HepG2 (cell line): ENCODE data around the gene CYB5B. TPM values are rescaled to one million over a fixed set of nuclear protein-coding genes. Genes with fewer than 3 reads are reported as not detected.
A peak's percentile ranks its signal among the peaks of the same experiment; 100 is the strongest.

Source experiments
- DPF2 ChIP-seq: sonication (generic); formaldehyde crosslinking; IDR thresholded peaks from 2 replicates; pipeline ENCODE4 v1.4.0; 2020; ENCODE audit warnings: mild to moderate bottlenecking, low read depth, missing genetic modification reagents, borderline replicate concordance
- HDAC1 ChIP-seq: sonication (generic); formaldehyde crosslinking; IDR thresholded peaks from 2 replicates; pipeline ENCODE4 v1.5.1; 2020; ENCODE audit warnings: mild to moderate bottlenecking, missing genetic modification reagents
- HMG20A ChIP-seq: IDR thresholded peaks from 2 replicates; pipeline ENCODE4 v1.6.1; 2016; ENCODE audit warnings: borderline replicate concordance
- LCORL ChIP-seq, 2 experiments: fragments of 450-650 bp in 1 of 2; sonication (generic) in 1 of 2; formaldehyde crosslinking in 1 of 2; IDR thresholded peaks; 2 replicates each; pipeline versions ENCODE4 v1.5.0 to v1.6.1; 2017 to 2020; ENCODE audit warnings: antibody characterized with exemption in 1 of 2, missing genetic modification reagents in 1 of 2
- MAFK ChIP-seq, 2 experiments: IDR thresholded peaks in 1 of 2; conservative IDR thresholded peaks in 1 of 2; 2 replicates each; pipeline ENCODE4 v1.6.1; 2011; ENCODE audit warnings: improper control_type of control experiment in 2 of 2, low read length in 2 of 2
- NFIB ChIP-seq: sonication (generic); formaldehyde crosslinking; IDR thresholded peaks from 2 replicates; pipeline ENCODE4 v1.9.0; 2021; ENCODE audit warnings: missing genetic modification reagents, mild to moderate bottlenecking, borderline replicate concordance
- POGZ ChIP-seq: sonication (generic); formaldehyde crosslinking; IDR thresholded peaks from 2 replicates; pipeline ENCODE4 v1.4.0; 2020; ENCODE audit warnings: mild to moderate bottlenecking, missing genetic modification reagents
- ZKSCAN5 ChIP-seq: sonication (generic); formaldehyde crosslinking; IDR thresholded peaks from 2 replicates; pipeline ENCODE4 v1.5.1; 2020; ENCODE audit warnings: mild to moderate bottlenecking, missing genetic modification reagents
- ZNF333 ChIP-seq: sonication (generic); formaldehyde crosslinking; IDR thresholded peaks from 2 replicates; pipeline ENCODE4 v1.4.0; 2020; ENCODE audit warnings: mild to moderate bottlenecking, missing genetic modification reagents, borderline replicate concordance
- ZNF343 ChIP-seq: sonication (generic); formaldehyde crosslinking; IDR thresholded peaks from 2 replicates; pipeline ENCODE4 v1.4.0; 2020; ENCODE audit warnings: mild to moderate bottlenecking, missing genetic modification reagents
- ZNF652 ChIP-seq: IDR thresholded peaks from 2 replicates; pipeline ENCODE4 v1.6.1; 2016; ENCODE audit warnings: low read depth, borderline replicate concordance
- ZNF678 ChIP-seq: sonication (generic); formaldehyde crosslinking; IDR thresholded peaks from 2 replicates; pipeline ENCODE4 v1.4.0; 2020; ENCODE audit warnings: mild to moderate bottlenecking, missing genetic modification reagents
- polyA plus RNA-seq, 8 experiments: library from polyadenylated mRNA; depleted of rRNA in 3 of 8; stranded (reverse) in 7 of 8; unstranded in 1 of 8; fragments of >200 nt; fragmentation: Illumina TruSeq in 4 of 8; extraction: Trizol in 4 of 8; gene quantifications; 2 replicates each; pipeline versions ENCODE4 v1.2.1 to v1.2.3, GENCODE V29; 2011 to 2016; ENCODE audit warnings: low read depth in 4 of 8, missing spikeins in 1 of 8, mixed read lengths in 1 of 8; ENCODE audit not compliant: insufficient read depth in 1 of 8
- total RNA-seq, 5 experiments: library from RNA; depleted of rRNA; stranded (reverse); fragments of >200 nt; fragmentation: Illumina TruSeq; extraction: Trizol; gene quantifications; 2 replicates each; pipeline ENCODE4 v1.2.3, GENCODE V29; 2016; ENCODE audit warnings: low read depth in 1 of 5
- TF ChIP-seq, protein P1 (sequence below): sonication (generic); formaldehyde crosslinking; IDR thresholded peaks from 2 replicates; pipeline ENCODE4 v1.5.0; 2020; ENCODE audit warnings: mild to moderate bottlenecking, missing genetic modification reagents, borderline replicate concordance
- TF ChIP-seq, protein P2 (sequence below): sonication (generic); formaldehyde crosslinking; IDR thresholded peaks from 2 replicates; pipeline ENCODE4 v1.9.0; 2022; ENCODE audit warnings: low read depth, missing genetic modification reagents
- TF ChIP-seq, protein P3 (sequence below), 2 experiments: sonication (generic) in 1 of 2; formaldehyde crosslinking in 1 of 2; IDR thresholded peaks; 2 replicates each; pipeline versions ENCODE4 v1.4.0 to v1.6.1; 2018 to 2020; ENCODE audit warnings: missing genetic modification reagents in 2 of 2, borderline replicate concordance in 1 of 2, low read depth in 1 of 2, mild to moderate bottlenecking in 1 of 2, missing biosample characterization in 1 of 2
- TF ChIP-seq, protein P4 (sequence below): IDR thresholded peaks from 2 replicates; pipeline ENCODE4 v1.6.1; 2016
- TF ChIP-seq, protein P5 (sequence below): IDR thresholded peaks from 2 replicates; pipeline ENCODE4 v1.6.1; 2016; ENCODE audit warnings: mild to moderate bottlenecking

CYB5B gene
- total and polyA plus RNA-seq, 2 of the 13 experiments (the other 11 are each of a cell fraction or from before 2014, with no cell fraction given), result 234 to 432 TPM

DNA sequence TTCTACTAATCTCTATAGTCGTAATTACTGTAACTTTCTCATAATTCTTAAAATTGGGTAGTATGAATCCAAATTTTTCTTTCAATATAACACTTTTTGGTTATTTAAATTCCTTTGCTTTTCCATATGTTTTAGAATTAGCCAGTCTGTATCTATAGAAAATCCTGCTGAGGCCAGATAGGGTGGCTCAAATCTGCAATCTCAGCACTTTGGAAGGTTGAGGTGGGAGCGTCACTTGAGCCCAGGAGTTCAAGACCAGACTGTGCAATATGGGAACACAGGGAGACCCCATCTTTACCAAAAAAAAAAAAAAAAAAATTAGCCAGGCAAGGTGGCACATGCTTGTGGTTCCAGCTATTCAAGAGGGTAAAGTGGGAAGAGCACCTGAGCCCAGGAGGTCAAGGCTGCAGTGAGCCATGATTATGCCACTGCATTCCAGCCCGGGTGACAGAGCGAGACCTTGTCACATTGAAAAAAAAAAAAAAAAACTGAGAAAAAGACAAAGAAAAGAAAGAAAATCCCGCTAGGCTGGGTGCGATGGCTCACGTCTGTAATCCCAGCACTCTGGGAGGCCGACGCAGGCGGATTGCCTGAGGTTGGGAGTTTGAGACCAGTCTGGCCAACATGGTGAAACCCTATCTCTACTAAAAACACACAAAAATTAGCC is 47.9 kb upstream of the CYB5B start (continued):
- TF ChIP-seq ZNF652 (no peak), POGZ (peak; percentile 45; the same call in 1 of the 2 replicates), HMG20A (CRISPR knock-in tag) (no peak), ZNF343 (CRISPR knock-in tag) (no peak), LCORL (IDR thresholded peaks at IDR 0.05) (0 out of 2 replicates have a peak, but pooled peaks have one; percentile 39), LCORL (CRISPR knock-in tag; IDR thresholded peaks at IDR 0.05) (no peak), NFIB (CRISPR knock-in tag) (no peak), ZKSCAN5 (CRISPR knock-in tag) (no peak), HDAC1 (CRISPR knock-in tag) (peak; percentile 37; the same call in 1 of the 2 replicates), DPF2 (no peak), ZNF678 (CRISPR knock-in tag) (no peak), MAFK (conservative IDR thresholded peaks at IDR 0.05 in 1 of 2, IDR thresholded peaks at IDR 0.05 in 1 of 2; ENCODE audit: low read length in 2 of 2) (peak; percentile 98 to 99), ZNF333 (CRISPR knock-in tag) (no peak)
- TF ChIP-seq, protein P1, sequence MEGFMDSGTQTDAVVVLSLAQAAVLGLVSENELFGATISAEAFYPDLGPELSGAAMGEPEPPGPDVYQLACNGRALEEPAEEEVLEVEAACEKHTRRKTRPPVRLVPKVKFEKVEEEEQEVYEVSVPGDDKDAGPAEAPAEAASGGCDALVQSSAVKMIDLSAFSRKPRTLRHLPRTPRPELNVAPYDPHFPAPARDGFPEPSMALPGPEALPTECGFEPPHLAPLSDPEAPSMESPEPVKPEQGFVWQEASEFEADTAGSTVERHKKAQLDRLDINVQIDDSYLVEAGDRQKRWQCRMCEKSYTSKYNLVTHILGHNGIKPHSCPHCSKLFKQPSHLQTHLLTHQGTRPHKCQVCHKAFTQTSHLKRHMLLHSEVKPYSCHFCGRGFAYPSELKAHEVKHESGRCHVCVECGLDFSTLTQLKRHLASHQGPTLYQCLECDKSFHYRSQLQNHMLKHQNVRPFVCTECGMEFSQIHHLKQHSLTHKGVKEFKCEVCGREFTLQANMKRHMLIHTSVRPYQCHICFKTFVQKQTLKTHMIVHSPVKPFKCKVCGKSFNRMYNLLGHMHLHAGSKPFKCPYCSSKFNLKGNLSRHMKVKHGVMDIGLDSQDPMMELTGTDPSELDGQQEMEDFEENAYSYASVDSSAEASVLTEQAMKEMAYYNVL (CRISPR knock-in tag), result peak; percentile 75; the same call in 1 of the 2 replicates
- TF ChIP-seq, protein P2, sequence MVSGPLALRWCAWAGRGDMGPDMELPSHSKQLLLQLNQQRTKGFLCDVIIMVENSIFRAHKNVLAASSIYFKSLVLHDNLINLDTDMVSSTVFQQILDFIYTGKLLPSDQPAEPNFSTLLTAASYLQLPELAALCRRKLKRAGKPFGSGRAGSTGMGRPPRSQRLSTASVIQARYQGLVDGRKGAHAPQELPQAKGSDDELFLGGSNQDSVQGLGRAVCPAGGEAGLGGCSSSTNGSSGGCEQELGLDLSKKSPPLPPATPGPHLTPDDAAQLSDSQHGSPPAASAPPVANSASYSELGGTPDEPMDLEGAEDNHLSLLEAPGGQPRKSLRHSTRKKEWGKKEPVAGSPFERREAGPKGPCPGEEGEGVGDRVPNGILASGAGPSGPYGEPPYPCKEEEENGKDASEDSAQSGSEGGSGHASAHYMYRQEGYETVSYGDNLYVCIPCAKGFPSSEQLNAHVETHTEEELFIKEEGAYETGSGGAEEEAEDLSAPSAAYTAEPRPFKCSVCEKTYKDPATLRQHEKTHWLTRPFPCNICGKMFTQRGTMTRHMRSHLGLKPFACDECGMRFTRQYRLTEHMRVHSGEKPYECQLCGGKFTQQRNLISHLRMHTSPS (CRISPR knock-in tag), result peak; percentile 68; the same call in 1 of the 2 replicates
- TF ChIP-seq, protein P3, sequence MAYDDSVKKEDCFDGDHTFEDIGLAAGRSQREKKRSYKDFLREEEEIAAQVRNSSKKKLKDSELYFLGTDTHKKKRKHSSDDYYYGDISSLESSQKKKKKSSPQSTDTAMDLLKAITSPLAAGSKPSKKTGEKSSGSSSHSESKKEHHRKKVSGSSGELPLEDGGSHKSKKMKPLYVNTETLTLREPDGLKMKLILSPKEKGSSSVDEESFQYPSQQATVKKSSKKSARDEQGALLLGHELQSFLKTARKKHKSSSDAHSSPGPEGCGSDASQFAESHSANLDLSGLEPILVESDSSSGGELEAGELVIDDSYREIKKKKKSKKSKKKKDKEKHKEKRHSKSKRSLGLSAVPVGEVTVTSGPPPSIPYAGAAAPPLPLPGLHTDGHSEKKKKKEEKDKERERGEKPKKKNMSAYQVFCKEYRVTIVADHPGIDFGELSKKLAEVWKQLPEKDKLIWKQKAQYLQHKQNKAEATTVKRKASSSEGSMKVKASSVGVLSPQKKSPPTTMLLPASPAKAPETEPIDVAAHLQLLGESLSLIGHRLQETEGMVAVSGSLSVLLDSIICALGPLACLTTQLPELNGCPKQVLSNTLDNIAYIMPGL (CRISPR knock-in tag; IDR thresholded peaks at IDR 0.05; ENCODE audit: borderline replicate concordance in 1 of 2, low read depth in 1 of 2), result 0 out of 4 replicates have a peak, but pooled peaks of 1 of the 2 experiments have one; percentile 18
- TF ChIP-seq, protein P4, sequence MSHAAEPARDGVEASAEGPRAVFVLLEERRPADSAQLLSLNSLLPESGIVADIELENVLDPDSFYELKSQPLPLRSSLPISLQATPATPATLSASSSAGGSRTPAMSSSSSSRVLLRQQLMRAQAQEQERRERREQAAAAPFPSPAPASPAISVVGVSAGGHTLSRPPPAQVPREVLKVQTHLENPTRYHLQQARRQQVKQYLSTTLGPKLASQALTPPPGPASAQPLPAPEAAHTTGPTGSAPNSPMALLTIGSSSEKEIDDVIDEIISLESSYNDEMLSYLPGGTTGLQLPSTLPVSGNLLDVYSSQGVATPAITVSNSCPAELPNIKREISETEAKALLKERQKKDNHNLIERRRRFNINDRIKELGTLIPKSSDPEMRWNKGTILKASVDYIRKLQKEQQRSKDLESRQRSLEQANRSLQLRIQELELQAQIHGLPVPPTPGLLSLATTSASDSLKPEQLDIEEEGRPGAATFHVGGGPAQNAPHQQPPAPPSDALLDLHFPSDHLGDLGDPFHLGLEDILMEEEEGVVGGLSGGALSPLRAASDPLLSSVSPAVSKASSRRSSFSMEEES, result no peak
- TF ChIP-seq, protein P5, sequence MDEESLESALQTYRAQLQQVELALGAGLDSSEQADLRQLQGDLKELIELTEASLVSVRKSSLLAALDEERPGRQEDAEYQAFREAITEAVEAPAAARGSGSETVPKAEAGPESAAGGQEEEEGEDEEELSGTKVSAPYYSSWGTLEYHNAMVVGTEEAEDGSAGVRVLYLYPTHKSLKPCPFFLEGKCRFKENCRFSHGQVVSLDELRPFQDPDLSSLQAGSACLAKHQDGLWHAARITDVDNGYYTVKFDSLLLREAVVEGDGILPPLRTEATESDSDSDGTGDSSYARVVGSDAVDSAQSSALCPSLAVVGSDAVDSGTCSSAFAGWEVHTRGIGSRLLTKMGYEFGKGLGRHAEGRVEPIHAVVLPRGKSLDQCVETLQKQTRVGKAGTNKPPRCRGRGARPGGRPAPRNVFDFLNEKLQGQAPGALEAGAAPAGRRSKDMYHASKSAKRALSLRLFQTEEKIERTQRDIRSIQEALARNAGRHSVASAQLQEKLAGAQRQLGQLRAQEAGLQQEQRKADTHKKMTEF (CRISPR knock-in tag), result 0 out of 2 replicates have a peak, but pooled peaks have one; percentile 31
